HG02642 (cell line): ENCODE data around the gene RARB.
A peak's percentile ranks its signal among the peaks of the same experiment; 100 is the strongest.

Experiments used
- ATAC-seq: cut with Tn5 transposase; IDR thresholded peaks from one replicate; pipeline ENCODE4 v1.9.1; 2021; ENCODE audit warnings: mild to moderate bottlenecking; ENCODE audit not compliant: unreplicated experiment, poor library complexity

RARB gene

GRCh38 chr3:25444273-25444672 lies 16.2 kb downstream of the RARB start:
- ATAC-seq, result no peak

GRCh38 chr3:25445731-25446130 lies 17.7 kb downstream of the RARB start:
- ATAC-seq, result no peak

GRCh38 chr3:25447285-25447684 lies 19.2 kb downstream of the RARB start:
- ATAC-seq, result no peak

- ATAC-seq, result no peak
Measured at GRCh38 chr3:25447925-25448324, 19.9 kb downstream of the RARB start.

- ATAC-seq, result no peak
Measured at GRCh38 chr3:25448750-25449692, 21.0 kb downstream of the RARB start.

- ATAC-seq, result no peak
Measured at GRCh38 chr3:25449857-25450256, 21.8 kb downstream of the RARB start.

- ATAC-seq, result no peak
Measured at GRCh38 chr3:25452192-25452591, 24.1 kb downstream of the RARB start.

GRCh38 chr3:25452740-25453139 lies 24.7 kb downstream of the RARB start:
- ATAC-seq, result no peak

- ATAC-seq, result no peak
Measured at GRCh38 chr3:25453619-25454004, 25.5 kb downstream of the RARB start.

GRCh38 chr3:25454005-25454927 lies 26.2 kb downstream of the RARB start:
- no peak for ATAC-seq

- no peak for ATAC-seq
Measured at GRCh38 chr3:25455441-25456132, 27.5 kb downstream of the RARB start.

GRCh38 chr3:25456723-25457670 lies 28.9 kb downstream of the RARB start:
- ATAC-seq, result no peak

GRCh38 chr3:25457671-25458419 lies 29.8 kb downstream of the RARB start:
- ATAC-seq, result no peak

- no peak for ATAC-seq
Measured at GRCh38 chr3:25458420-25458814, 30.4 kb downstream of the RARB start.

GRCh38 chr3:25460751-25461150 lies 32.7 kb downstream of the RARB start:
- ATAC-seq, result peak; percentile 94

GRCh38 chr3:25461946-25462345 lies 33.9 kb downstream of the RARB start:
- no peak for ATAC-seq

GRCh38 chr3:25462495-25462894 lies 34.4 kb downstream of the RARB start:
- ATAC-seq, result no peak

- ATAC-seq, result no peak
Measured at GRCh38 chr3:25463836-25464418, 35.9 kb downstream of the RARB start.
